GM19043 (cell line): Measurements from ENCODE around the gene RNU6-9.
"Not testable (repeated sequence)": the region's sequence is repeated elsewhere in the genome, so short reads cannot be mapped to it uniquely, and the experiment has no call there.

Experiments
- ATAC-seq: cut with Tn5 transposase; IDR thresholded peaks from one replicate; pipeline ENCODE4 v1.9.1; 2021; ENCODE audit warnings: low read depth; ENCODE audit not compliant: unreplicated experiment

Gene RNU6-9

GRCh38 chr19:876780-877314 is 16.4 kb upstream of the RNU6-9 start:
- no peak for ATAC-seq

- ATAC-seq = not testable (repeated sequence)
Measured at GRCh38 chr19:877992-878660, 15.2 kb upstream of the RNU6-9 start.

GRCh38 chr19:878751-879561 is 14.3 kb upstream of the RNU6-9 start:
- not testable (repeated sequence) for ATAC-seq

- no peak for ATAC-seq
Measured at GRCh38 chr19:879711-880438, 13.4 kb upstream of the RNU6-9 start.

- ATAC-seq = no peak
Measured at GRCh38 chr19:881385-882071, 11.8 kb upstream of the RNU6-9 start.

GRCh38 chr19:882871-883497 is 10.3 kb upstream of the RNU6-9 start:
- ATAC-seq = no peak

DNA sequence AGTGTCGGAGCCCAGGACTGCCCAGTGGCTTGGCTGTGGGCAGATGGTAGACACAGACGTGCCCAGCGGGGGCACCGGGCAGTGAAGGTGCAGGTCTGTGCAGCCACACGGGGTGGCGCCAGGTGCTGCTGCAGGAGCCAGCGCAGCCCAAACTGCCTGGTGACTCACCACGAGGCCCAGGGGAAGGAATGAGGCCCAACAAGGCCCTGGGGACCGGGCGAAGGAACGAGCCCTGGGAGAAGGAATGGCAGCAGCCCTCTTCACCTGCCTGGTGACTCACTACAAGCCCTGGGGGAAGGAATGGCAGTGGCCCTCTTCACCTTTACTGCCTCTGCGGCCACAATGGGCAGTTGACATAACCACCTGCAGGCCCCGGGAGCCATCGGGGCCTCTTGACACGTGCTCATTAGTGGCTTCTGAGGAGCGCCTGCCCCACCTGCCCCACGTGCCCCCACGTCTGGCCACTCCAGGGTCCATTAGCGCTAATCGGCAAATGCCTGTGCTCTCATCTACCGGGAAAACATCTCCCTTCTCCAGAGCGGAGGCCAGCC is 9.5 kb upstream of the RNU6-9 start:
- ATAC-seq = no peak

DNA sequence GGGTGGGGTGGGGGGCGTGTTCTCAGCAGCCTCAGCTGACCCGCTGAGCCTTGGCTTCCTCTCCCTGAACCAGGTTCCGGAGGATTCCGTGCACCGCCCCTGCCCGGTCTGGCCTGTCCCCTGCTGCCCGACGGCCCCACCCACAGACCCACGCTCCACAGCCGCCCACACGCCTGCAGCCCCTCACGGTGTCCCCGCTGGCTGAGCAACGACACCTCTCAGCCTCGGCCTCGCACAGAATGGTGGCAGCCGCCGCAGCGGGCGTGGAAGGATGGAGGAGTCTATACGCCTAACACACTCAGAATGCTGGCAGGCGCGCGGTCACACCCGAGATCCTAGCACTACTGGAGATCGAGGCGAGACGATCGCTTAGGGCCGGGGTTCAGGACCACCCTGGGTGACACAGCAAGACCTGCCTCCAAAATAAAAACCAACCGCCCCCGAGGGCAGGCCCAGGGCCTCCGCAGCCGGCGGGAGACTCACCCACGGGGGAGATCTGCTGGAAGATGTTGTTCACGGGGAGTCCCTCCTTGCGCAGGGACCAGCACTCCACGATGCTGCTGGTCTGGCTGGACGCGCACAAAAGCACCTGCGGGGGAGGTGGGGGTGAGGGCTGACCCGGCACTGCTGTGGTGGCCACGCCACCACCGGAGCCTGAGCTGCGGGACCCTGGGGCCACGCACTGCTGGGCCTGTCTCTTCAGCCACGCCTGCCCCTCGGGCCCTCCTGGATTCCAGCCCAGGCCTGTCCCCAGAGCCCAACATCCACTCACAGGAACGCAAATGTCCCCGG is 8.7 kb upstream of the RNU6-9 start:
- ATAC-seq = no peak

DNA sequence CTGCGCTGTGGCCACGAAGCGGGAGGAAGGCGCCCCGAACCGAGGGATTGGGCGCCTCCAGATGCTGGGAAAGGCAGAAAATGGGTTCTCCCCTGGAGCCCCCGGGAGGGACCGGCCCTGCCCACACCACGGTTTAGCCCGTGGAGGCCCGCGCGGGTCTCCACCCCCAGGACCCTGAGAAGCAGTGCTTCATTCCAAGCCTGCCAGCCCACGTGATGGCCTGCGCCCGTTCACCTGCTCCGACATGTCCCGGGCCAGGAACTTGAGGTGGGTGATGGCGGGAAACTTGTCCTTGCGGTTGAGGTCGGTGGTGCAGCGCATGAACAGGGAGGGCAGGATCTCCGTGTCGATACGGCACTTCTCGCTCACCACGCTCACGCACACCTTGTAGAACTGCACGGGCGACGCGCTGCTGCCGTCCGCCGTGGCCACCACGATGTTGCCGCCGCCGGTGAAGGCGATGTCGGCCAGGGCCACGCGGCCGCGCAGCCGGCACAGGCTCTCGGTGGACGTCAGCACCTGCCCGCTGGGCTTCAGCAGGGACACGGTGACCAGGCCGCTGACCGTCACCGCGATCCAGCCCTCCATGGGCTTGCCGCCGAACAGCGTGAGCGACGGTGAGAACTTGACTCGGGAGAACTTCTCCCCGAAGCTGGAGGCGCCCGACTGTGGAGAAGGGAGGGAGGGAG is 7.6 kb upstream of the RNU6-9 start:
- ATAC-seq = no peak

DNA sequence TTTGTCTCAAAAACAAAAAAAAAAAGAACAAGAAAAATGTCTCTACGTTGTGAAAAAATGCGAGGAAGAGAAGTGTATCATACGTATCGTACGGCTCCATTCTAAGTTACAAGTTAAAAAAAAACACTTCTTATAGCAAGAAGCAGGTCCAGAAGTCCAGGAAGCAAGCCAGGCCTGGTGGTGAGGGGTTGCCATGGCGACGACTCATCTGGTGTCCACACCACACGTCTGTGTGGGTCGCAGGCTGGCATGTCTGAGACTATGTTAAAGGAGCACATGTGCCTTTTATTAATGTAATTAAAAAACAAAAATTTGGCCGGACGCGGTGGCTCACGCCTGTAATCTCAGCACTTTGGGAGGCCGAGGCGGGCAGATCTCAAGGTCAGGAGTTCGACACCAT is 6.2 kb upstream of the RNU6-9 start:
- no peak for ATAC-seq

DNA sequence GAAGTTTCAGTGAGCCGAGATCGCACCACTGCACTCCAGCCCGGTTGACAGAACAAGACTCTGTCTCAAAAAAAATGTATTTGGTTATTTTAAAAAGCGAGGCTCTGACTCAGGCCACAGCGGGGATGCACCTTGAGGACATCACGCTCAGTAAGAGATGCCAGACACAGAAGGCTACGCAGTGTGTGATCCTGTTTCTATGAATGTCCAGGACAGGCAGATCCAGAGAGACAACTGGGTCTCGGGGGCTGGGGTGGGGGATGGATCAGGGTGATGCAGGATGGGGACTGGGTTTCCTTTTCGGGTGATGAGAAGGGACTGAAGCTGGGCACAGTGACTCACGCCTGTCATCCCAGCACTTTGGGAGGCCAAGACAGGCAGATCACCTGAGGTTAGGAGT is 5.7 kb upstream of the RNU6-9 start:
- no peak for ATAC-seq

DNA sequence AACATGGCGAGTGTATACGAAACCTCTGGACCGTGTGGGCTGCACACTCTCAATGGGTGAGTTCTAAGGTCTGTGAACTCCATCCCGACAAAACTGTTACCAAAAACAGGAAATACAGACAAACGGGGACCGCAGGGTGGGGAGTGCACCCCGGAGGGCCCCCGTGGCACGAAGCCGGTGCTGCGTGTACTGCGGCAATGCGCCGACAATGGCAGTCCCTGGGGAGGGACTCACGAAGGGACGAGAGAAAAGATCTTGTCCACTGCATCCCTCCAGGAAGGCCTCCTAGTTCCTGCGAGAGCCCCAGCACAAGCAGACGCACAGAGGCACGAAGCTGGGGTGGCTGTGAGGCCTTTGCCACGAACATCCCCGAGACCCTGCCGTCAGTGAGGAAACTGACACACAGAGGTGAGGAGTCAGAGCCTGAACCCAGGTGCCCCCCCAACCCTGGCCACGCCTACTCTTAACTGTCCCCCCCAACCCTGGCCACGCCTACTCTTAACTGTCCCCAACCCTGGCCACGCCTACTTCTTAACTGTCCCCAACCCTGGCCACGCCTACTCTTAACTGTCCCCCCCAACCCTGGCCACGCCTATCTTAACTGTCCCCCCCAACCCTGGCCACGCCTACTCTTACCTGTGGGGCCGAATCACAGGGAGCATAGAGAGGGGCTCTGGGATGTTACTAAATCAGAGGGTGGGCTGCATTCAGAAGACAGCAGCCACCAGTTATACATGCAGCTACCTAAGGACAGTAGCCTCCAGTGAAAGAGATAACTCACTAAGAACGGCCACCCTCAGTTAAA is 4.5 kb upstream of the RNU6-9 start:
- ATAC-seq = no peak

DNA sequence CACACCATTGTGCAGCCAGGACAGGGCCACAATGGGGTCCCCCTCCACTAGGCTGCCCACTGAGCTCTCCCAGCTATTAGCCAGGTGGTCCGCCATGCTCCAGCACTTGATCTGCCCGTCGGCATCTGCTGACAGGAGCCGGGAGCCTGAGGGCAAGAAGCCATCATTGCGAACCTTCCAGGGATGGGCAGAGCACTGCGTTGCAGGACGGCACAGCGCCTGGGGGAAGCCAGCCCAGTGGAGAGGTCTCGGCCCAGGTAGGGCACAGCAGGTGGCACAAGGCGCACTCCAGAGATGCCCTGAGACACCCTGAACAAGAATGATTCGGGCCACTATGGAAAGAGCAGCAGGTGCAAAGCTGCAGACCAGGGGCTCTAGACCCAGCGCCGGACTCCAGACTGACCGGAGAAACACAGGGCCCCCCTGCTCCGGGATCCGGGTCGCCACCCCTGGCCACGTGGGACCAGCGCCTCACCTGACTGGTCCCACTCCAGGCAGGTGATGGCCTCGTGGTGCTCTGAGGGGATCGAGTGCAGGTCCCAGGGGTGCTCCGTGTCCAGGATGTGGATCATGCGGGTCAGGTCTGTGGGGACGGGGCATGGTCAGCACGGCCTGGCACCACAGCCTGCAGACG is 3.5 kb upstream of the RNU6-9 start:
- ATAC-seq = no peak

DNA sequence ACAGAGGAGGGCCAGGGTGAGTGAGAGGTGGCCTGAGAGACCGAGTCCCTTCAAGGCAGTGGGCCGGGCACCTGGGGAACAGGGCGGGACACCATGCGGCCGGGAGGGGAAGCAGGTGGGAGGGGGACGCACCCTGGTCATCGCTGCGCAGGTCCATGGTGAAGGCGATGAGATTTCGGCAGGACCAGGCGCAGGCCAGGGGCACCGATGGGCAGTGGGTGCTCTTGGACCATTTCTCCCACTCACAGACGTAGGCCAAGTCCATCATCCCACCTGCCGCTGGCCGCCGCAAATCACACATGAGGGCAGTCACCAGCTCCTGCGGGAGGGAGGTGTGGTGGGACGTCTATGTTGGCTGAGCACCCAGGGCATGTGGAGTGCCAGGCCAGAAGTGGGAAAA is 2.5 kb upstream of the RNU6-9 start:
- no peak for ATAC-seq

GRCh38 chr19:891421-892200 is 1.7 kb upstream of the RNU6-9 start:
- not testable (repeated sequence) for ATAC-seq

- ATAC-seq = no peak
Measured at GRCh38 chr19:892243-892893, 916 bp upstream of the RNU6-9 start.
